Epithelial cell of proximal tubule (primary cell): ENCODE results near the gene VMAC. TPM values are rescaled to one million over a fixed set of nuclear protein-coding genes. Genes with fewer than 3 reads are reported as not detected.
A peak's percentile ranks its signal among the peaks of the same experiment; 100 is the strongest.

ENCODE experiments used
- DNase-seq: peaks from one replicate; pipeline ENCODE4 v3.0.0-alpha.2; 2011; ENCODE audit warnings: low read depth
- H3K4me3 ChIP-seq: 2 replicates; pipeline ENCODE4 v1.5.1; 2011; ENCODE audit warnings: low read depth, mild to moderate bottlenecking, low read length
- total RNA-seq: library from RNA; depleted of rRNA; stranded (reverse); fragments of >200 nt; gene quantifications from 2 replicates; pipeline ENCODE4 v1.2.3, GENCODE V29; 2015
- TF ChIP-seq, protein P1 (sequence below): conservative IDR thresholded peaks from 2 replicates; pipeline ENCODE4 v1.5.1; 2012; ENCODE audit warnings: low read depth, mild to moderate bottlenecking, low read length

Gene VMAC
- total RNA-seq, 1 donor from 2014 or later: 2.2 TPM

DNA sequence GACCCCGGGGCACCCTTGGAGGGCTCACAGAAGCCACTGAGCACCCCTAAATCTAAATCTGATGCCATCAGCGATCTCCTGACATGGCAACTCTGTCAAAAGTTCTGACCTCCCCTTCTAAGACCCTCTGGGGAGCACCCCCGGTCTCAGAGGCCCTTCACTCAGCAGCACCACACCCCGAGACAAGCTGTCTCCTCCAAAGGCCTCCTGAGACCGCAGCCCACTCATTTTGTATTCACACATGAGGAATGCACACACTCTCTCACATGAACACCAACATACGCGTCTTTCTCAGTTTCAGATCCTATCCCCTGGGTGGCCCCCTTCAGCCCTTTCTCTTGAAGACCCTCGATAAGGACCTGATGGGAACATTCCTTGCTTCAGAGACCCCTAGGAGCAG is 3.7 kb upstream of the VMAC start:
- TF ChIP-seq, protein P1, sequence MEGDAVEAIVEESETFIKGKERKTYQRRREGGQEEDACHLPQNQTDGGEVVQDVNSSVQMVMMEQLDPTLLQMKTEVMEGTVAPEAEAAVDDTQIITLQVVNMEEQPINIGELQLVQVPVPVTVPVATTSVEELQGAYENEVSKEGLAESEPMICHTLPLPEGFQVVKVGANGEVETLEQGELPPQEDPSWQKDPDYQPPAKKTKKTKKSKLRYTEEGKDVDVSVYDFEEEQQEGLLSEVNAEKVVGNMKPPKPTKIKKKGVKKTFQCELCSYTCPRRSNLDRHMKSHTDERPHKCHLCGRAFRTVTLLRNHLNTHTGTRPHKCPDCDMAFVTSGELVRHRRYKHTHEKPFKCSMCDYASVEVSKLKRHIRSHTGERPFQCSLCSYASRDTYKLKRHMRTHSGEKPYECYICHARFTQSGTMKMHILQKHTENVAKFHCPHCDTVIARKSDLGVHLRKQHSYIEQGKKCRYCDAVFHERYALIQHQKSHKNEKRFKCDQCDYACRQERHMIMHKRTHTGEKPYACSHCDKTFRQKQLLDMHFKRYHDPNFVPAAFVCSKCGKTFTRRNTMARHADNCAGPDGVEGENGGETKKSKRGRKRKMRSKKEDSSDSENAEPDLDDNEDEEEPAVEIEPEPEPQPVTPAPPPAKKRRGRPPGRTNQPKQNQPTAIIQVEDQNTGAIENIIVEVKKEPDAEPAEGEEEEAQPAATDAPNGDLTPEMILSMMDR: no peak
- DNase-seq: no peak
- no peak overlapping the region for H3K4me3 ChIP-seq

DNA sequence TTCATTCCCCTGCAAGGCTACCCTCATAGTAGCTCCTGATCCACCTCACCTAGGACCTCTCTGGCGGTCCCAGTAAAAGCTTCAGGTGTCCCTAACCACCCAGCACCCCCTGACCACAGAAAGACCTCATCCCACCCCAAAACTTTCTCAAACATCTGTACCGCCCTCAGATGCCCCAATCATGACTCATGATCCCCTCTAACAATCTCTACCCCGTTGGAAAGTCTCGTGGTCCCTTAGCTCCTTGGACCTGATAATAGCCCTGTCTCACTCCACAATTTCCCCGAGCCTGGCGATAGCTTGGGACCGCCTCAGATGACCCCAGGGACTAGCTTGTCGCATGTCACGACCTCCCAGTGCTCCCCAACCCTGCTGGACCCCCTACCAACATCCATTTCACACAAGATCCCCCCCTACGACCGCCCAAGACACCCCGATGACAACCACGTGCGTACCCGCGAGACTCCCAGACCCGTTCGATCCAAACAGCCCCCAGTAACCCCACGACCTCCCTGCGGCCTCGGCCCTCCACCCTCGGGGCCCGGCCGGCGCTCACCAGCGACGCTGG is 1.5 kb upstream of the VMAC start:
- no peak for DNase-seq
- peak overlapping the region; percentile 100 for H3K4me3 ChIP-seq
- TF ChIP-seq, protein P1: no peak

DNA sequence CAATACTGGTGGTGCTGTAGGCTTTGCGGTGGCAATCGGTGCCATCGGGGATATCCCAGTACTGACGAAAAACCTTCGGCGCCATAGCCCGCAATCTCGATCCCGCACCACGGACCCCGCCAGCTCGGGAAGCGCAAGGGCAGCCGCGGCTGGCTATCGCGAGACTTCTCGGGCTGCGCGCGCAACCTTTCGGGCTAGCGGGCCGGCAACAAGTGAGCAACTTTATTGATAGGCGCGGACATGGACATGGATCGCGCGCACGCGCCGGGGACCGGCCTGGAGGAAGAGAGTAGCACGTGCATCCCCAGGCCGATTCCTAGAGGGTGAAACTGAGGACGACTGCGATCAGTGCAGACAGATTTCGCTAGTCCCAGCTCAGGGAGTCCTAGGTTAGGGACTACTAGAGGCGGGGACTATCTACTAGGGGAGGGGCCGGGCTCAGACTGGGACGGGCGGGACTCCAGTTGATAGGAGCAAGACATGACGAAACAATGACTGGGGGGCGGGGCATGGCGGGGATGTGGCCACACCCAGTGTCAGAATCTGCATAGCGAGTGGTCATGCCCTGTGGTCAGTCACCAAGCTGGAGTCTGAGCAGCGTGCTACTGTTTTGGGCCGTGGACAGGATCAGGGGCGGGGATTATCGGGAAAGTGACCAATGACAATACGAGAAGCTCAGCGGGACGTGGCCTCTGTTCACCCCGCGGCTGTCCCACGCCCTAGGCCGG is 884 bp upstream of the VMAC start, which contains the start of gene NDUFA11:
Gene NDUFA11 (minus strand): TSS at position 167 of the 728 bp plus-strand sequence. CDS start 82 bp downstream, at position 85.
- TF ChIP-seq, protein P1: no peak
- DNase-seq: no peak
- H3K4me3 ChIP-seq: peak within 1 kb of the TSS; percentile 100

DNA sequence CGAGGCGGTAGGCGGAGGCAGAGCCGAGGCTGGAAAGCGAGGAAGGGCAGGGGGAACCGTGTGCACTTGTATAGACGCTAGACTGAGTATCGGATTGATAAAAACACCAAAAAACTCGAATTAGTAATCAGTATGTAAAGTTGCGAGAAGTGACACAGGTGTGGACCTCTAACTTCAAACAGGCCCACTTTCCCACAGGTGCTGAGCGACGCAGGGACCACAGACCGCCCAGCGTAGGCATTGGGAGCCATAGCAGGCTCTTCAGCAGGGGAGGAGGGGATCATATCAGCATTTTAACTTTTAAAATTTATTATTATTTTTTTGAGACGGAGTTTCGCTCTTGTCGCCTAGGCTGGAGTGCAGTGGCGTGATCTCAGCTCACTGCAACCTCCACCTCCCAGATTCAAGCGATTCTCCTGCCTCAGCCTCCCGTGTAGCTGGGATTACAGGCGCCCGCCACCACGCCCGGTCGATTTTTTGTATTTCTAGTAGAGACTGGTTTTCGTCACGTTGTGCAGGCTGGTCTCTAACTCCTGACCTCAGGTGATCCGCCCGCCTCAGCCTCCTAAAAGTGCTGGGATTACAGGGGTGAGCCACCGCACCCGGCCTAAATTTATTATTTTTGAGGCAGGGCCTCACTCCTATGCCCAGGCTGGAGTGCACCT is 574 bp downstream of the VMAC start:
- peak overlapping the region; percentile 88 for H3K4me3 ChIP-seq
- DNase-seq: no peak
- TF ChIP-seq, protein P1: no peak

DNA sequence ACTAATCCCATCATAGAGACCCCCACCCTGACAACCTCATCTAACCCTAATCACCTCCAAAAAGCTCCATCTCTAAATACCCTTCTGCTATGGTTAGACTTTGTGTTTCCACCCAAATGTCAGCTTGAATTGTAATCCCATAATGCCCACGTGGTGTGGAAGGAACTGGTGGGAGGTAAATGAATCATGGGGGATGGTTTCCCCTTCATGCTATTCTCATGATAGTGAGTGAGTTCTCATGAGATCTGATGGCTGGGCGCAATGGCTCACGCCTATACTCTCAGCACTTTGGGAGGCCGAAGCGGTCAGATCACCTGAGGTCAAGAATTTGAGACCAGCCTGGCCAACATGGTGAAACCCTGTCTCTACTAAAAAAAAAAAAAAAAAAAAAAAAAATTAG is 2.6 kb downstream of the VMAC start:
- TF ChIP-seq, protein P1: no peak

DNA sequence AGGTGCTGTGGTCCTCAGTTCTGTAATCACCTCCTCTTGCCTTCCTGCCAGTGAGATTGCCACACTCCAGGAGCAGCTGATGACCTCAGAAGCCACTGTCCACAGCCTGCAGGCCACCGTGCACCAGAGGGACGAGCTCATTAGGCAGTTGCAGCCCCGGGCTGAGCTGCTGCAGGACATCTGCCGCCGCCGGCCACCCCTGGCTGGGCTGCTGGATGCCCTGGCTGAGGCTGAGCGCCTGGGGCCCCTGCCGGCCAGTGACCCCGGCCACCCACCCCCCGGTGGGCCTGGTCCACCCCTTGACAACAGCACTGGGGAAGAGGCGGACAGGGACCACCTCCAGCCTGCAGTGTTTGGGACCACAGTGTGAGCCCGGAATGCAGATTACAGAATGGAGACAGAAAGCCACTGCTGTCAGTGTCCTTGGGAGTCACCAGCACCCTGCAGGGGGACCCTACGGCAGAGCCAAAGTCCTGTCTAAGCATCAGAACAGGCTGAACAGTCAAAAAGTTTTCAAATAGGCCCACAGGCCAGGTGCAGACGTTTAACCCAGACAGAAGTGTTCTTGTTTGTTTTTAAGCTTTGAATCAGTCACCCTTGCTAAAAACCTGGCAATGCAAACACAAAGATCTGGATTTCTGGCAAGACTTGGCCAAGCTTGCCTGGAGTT is 4.2 kb downstream of the VMAC start:
- no peak for DNase-seq
- no peak overlapping the region for H3K4me3 ChIP-seq
- TF ChIP-seq, protein P1: no peak

More for the DNA sequence above, 2.6 kb downstream of the VMAC start:
- no peak overlapping the region for H3K4me3 ChIP-seq
- no peak for DNase-seq
